ENCODE results near the gene ATP4B.
A peak's percentile ranks its signal among the peaks of the same experiment; 100 is the strongest.

The ATP4B gene

GRCh38 chr13:113658836-113659235, 838 bp upstream of the ATP4B start:
- no peak for DNase-seq
- in situ Hi-C loops (cut with HindIII; ENCODE audit: low pct_ligation_motif_present, low pct_unique_long_range_greater_than_20kb, low sequenced_read_pairs): no loop called here

- in situ Hi-C loops (cut with HindIII; ENCODE audit: low pct_ligation_motif_present, low pct_unique_long_range_greater_than_20kb, low sequenced_read_pairs): no loop called here
- no peak for DNase-seq
Observed at GRCh38 chr13:113656831-113657671, 947 bp downstream of the ATP4B start.

DNA sequence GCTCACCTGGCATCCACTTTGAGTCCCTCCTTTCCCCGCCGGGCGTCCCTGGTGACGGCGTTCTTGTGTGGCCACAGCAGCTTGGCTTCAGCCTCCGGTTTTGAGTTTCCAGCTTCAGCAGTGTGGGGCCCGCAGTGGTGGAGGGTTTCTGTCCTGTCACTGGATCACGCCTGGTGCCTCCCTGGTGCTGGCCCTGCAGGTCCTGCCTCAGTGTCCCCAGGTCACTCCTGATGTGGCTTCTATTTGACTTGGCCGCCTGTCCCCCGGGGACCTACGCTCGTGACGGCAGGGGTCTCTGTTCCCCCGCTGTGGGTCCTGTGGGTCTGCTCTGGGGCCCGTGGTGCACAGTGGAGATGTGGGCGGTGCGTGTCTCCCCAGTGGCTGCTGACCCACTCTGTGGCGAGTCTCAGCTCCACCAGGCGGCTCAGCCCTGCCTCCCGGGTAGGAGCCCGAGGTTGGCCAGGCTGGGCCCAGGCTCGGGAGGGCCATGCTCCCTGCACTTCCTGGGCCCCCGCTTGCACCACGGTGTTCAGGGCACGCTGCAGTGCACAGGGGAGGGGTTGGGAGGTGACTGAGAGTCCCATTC, 1.9 kb downstream of the ATP4B start:
- in situ Hi-C loops (cut with HindIII; ENCODE audit: low pct_ligation_motif_present, low pct_unique_long_range_greater_than_20kb, low sequenced_read_pairs): no loop called here

GRCh38 chr13:113655346-113656002, 2.5 kb downstream of the ATP4B start:
- no peak for DNase-seq
- in situ Hi-C loops (cut with HindIII; ENCODE audit: low pct_ligation_motif_present, low pct_unique_long_range_greater_than_20kb, low sequenced_read_pairs): no loop called here

More for the DNA sequence above, 1.9 kb downstream of the ATP4B start:
- no peak for DNase-seq

- in situ Hi-C loops (cut with HindIII; ENCODE audit: low pct_ligation_motif_present, low pct_unique_long_range_greater_than_20kb, low sequenced_read_pairs): no loop called here
- no peak for DNase-seq
Observed at GRCh38 chr13:113654591-113655345, 3.2 kb downstream of the ATP4B start.

DNA sequence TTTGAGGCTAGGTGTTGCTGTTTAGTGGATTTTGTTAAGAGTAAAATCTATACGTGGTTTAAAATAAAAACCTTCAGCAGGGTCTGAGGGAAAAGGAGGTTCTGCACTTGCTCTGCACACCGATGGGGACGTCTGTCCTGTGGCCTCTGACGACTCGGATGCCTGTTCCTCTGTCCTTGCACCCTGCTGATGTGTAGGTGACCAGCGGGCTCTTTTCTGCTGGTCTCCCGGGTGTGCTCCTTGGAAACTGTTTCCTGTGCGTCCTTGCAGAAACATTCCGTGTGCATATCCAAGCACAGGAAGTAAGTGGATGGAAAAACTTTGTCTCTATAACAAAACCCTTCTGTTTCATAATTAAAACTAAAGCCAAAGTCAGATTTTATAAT, 3.8 kb downstream of the ATP4B start:
- in situ Hi-C loops (cut with HindIII; ENCODE audit: low pct_ligation_motif_present, low pct_unique_long_range_greater_than_20kb, low sequenced_read_pairs): no loop called here
- no peak for DNase-seq

DNA sequence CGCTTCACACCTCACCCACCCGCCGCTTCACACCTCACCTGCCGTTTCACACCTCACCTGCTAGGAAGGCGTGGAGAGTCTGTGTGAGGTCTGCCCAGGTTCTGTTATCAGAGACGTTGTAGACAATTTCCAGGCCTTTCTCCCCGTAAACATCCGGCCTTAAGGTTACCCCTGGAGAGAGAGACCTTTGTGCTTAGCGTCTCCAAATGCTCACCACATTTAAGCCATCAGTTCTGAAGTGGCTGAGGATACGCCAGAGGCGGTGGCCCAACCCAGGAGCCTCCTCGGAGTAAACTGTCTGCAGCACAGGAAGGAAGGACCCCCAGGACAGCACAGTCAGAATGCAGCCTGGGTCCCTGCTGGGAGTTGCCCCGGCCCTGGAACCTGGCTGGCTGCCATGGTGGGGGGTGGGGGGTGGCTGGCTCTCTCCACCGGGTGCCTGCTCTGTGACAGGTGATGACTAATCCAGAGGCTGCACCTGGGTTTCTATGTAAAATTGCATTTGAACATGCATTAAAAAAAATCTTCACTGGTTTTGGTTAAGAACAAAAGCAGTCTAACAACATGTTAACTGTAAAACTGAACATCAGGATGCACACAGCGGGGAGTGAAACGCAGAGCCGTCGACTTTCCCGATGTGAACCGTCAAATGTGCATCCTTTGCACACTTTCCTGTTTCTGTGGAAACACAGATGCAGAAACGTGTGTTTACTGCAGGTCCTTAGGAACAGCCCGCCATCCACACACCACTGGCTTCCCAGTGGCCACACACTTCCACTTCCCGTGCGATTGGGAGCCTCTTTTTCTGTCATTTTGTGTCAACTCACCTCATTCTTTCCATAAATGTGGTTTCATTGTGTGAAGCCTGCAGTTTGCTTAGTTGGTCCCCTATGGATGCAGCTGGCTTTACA, 4.5 kb downstream of the ATP4B start:
- DNase-seq: no peak
- in situ Hi-C loops (cut with HindIII; ENCODE audit: low pct_ligation_motif_present, low pct_unique_long_range_greater_than_20kb, low sequenced_read_pairs): no loop called here

DNA sequence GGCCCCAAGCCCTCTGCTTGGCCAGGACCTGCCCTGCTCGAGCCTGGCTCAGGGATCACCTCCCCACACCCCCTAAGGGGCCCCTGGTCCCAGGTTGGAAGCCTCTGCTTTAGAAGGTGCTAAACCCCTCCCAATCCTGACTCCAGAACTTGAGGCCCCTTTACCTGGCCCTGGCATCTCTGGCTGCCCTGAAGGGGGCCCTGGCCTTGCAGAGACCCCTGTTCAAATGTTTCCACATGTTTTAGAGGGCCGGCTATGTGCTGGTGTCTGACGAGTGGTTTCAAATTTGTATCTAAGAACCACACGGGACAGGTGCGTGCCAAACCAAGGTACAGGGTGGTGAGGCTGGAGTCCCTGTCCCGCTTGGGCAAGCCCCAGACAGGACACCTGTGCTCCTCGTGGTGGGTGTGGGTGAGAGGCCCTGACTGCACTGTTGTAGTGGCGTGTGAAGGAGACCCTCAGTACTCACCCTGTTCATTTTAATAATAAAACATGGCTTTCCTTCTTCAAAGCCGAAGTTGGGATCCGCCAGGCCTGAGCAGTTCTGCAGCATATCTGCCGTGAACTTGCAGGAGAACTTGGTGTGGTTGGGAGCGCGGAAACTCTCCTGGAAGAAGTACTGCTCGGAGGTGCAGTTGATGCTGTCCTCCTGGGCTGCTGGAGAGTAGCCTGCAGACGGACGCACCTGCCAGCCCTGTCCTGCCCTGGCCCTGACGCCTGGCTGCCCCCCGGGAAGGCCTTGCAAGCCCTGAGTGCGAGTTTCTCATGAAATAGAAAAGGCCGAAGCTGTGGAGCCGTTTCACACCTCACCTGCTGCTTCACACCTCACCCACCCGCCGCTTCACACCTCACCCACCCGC, 5.4 kb downstream of the ATP4B start:
- DNase-seq: no peak
- in situ Hi-C loops (cut with HindIII; ENCODE audit: low pct_ligation_motif_present, low pct_unique_long_range_greater_than_20kb, low sequenced_read_pairs): no loop called here

GRCh38 chr13:113651511-113652403, 6.2 kb downstream of the ATP4B start:
- in situ Hi-C loops (cut with HindIII; ENCODE audit: low pct_ligation_motif_present, low pct_unique_long_range_greater_than_20kb, low sequenced_read_pairs): no loop called here

GRCh38 chr13:113650731-113651148, 7.3 kb downstream of the ATP4B start:
- DNase-seq: no peak
- in situ Hi-C loops (cut with HindIII; ENCODE audit: low pct_ligation_motif_present, low pct_unique_long_range_greater_than_20kb, low sequenced_read_pairs): no loop called here

More at GRCh38 chr13:113651511-113652403, 6.2 kb downstream of the ATP4B start:
- DNase-seq: no peak

DNA sequence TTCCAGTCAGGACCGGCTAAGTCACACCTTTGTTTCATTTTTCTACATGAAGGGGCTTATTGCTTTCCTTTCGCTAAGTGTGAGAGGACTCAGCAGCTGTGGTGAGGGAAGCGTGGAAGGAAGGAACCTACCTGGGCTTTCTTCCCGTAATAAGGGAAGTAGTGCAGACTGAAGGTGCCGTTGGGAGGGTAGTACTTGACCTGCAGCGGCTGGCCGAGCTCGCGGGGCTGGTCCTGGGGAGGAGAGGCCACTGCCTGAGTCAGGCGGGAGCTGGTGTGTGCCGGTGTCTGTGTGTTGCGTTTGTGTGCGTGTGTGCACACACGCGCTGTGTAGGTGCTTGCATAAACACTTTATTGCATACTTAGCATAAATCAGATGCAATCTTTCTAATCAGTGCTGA, 7.7 kb downstream of the ATP4B start:
- no peak for DNase-seq
- in situ Hi-C loops (cut with HindIII; ENCODE audit: low pct_ligation_motif_present, low pct_unique_long_range_greater_than_20kb, low sequenced_read_pairs): no loop called here

DNA sequence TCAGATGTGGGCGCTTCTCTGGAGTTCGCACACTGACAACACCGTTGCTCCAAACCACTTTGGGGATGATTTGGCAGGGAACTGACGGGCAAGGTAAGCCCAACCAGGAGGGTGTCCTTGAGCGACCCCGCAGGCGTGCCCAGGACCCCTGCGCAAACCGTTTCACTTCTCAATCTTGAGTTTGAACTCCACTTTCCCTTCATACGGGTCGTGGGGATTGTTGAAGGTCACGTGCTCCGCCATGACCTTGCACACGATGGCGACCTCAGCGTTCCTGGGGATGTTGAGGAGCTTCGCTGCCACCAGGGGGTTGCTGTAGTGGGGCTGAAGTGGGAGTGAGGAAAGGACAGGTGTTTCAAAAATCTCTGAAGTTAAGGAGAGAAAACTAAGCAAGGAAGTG, 8.8 kb downstream of the ATP4B start:
- no peak for DNase-seq
- in situ Hi-C loops (cut with HindIII; ENCODE audit: low pct_ligation_motif_present, low pct_unique_long_range_greater_than_20kb, low sequenced_read_pairs): no loop called here

GRCh38 chr13:113648216-113648610, 9.8 kb downstream of the ATP4B start:
- no peak for DNase-seq
- in situ Hi-C loops (cut with HindIII; ENCODE audit: low pct_ligation_motif_present, low pct_unique_long_range_greater_than_20kb, low sequenced_read_pairs): no loop called here

DNA sequence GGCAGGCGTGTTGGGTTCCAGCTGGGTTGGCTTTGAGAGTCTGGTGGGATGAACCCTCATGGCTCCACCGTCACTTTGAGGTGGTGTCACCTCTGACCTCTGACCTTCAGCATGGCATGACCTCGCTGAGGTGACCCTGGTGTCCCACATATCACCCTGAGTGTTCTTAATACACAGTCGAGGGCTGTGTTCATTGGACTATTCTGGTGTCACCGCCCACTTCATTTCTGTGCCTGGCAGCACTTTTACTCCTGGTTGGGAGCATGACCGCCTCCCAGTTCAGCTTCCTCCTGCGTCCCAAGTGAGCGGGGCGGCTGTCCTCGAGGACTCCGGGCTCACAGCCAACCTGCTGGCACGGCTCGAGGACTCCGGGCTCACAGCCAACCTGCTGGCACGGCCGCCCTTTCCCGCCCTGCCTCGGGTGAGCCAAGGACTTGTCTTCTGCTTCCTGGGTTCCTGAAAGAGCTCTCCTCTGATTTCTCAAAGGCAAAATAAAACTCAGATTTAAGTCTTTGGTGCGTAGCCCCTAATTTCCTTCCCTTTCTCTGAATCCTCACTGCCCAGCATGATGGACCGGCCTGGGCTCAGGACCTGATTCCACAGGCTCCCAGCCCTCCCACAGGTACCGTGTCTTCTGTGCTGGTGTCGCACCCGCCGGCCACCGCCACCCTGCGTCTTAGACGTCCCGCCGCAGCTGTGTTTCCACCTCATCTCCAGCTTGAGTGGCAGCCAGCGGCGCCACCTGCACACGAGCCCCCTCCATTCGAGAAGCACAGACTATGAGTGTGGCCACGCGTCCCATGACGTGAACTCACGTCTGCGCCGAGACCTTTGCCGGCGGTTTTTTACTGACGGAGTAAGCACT, 10.4 kb downstream of the ATP4B start:
- in situ Hi-C loops (cut with HindIII; ENCODE audit: low pct_ligation_motif_present, low pct_unique_long_range_greater_than_20kb, low sequenced_read_pairs): no loop called here
- DNase-seq: peak; percentile 76

DNA sequence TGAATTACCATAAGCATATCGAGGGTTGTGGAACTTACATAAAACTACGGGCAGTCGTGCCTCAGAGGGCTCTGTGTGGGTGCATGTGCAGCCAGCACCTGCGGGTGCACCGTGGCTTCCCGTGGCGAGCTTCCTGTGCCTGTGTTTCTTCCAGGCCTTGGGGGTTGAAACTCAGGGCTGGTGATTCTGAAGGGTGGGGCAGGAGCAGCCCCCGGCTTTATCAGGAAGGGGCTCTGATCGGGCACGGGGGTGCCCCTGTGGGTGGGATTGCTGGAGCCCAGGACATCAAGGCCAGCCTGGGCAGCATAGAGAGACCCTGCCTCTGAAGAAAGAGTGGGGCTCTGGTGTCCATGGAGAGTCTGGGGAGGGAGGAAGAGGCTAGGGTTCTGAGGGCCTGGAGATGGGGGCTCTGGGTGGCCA, 11.1 kb downstream of the ATP4B start:
- in situ Hi-C loops (cut with HindIII; ENCODE audit: low pct_ligation_motif_present, low pct_unique_long_range_greater_than_20kb, low sequenced_read_pairs): no loop called here
- no peak for DNase-seq
